Neural progenitor cell (in vitro differentiated cells): ENCODE data around the gene EZH1.
A peak's percentile ranks its signal among the peaks of the same experiment; 100 is the strongest.

Experiments used
- CTCF ChIP-seq: fragments of 200-600 bp; sonication (generic); IDR thresholded peaks from 2 replicates; pipeline ENCODE4 v1.5.1; 2017; ENCODE audit warnings: antibody characterized with exemption, mild to moderate bottlenecking
- EZH2phosphoT487 ChIP-seq: fragments of 200-600 bp; sonication (generic); IDR thresholded peaks from 2 replicates; pipeline ENCODE4 v1.6.1; 2017; ENCODE audit warnings: antibody characterized with exemption

GRCh38 chr17:42669977-42670788 is 74.7 kb downstream of the EZH1 start:
- TF ChIP-seq CTCF (peak; percentile 10), EZH2phosphoT487 (no peak)
